Measurements from ENCODE around the gene AGBL1. TPM values are rescaled to one million over a fixed set of nuclear protein-coding genes. Genes with fewer than 3 reads are reported as not detected.

AGBL1 gene
- total RNA-seq, 2 donors from 2014 or later: not detected

GRCh38 chr15:86611417-86612040 is 531.9 kb downstream of the AGBL1 start:
- no peaks in the 10 kb centered on the region for H3K27me3 ChIP-seq
- no peaks in the 10 kb centered on the region for H3K36me3 ChIP-seq (replicated peaks in 1 of 2; ENCODE audit: insufficient read depth in 1 of 2, low read depth in 2 of 2)
- ATAC-seq (no peak), DNase-seq (no peak)
- no peaks in the 10 kb centered on the region for H3K9me3 ChIP-seq
- H3K4me3 ChIP-seq: no peak overlapping the region
- H3K4me1 ChIP-seq: no peaks in the 10 kb centered on the region
- H3K27ac ChIP-seq: no peak overlapping the region
- TF ChIP-seq, protein P1, sequence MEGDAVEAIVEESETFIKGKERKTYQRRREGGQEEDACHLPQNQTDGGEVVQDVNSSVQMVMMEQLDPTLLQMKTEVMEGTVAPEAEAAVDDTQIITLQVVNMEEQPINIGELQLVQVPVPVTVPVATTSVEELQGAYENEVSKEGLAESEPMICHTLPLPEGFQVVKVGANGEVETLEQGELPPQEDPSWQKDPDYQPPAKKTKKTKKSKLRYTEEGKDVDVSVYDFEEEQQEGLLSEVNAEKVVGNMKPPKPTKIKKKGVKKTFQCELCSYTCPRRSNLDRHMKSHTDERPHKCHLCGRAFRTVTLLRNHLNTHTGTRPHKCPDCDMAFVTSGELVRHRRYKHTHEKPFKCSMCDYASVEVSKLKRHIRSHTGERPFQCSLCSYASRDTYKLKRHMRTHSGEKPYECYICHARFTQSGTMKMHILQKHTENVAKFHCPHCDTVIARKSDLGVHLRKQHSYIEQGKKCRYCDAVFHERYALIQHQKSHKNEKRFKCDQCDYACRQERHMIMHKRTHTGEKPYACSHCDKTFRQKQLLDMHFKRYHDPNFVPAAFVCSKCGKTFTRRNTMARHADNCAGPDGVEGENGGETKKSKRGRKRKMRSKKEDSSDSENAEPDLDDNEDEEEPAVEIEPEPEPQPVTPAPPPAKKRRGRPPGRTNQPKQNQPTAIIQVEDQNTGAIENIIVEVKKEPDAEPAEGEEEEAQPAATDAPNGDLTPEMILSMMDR (IDR thresholded peaks at IDR 0.05): no peak
- TF ChIP-seq POLR2A (IDR thresholded peaks at IDR 0.05): no peak
- 36 to 37% methylated on average over 2 of the region's 2 CpGs for WGBS, 2 donors
- intact Hi-C loops (cut with DNase I): no loop called here

DNA sequence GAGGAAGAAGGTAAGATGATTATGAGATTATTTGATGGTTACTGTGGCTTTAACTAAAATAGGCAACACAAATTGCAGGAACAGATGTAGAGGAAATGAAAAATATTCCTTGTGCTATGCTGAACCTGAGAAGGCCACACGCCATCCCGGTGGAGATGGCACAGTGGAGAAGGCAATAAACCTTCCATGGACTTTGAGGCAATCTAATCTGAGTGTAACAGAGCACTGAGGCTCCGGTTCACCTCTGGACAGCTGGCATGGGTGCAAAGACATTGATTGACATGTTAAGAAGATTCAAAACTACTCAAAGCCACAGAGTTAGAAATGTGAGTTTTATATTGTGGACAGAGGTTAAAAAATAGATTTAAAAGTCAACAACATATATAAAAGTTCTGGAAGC is 535.7 kb downstream of the AGBL1 start:
- Histone ChIP-seq H3K4me3 (no peak overlapping the region), H3K36me3 (replicated peaks in 1 of 2; ENCODE audit: insufficient read depth in 1 of 2, low read depth in 2 of 2) (no peaks in the 10 kb centered on the region), H3K9me3 (no peaks in the 10 kb centered on the region), H3K27me3 (no peaks in the 10 kb centered on the region), H3K4me1 (no peaks in the 10 kb centered on the region), H3K27ac (no peak overlapping the region)
- DNase-seq (no peak), ATAC-seq (no peak)
- TF ChIP-seq POLR2A (IDR thresholded peaks at IDR 0.05): no peak
- TF ChIP-seq, protein P1 (IDR thresholded peaks at IDR 0.05): no peak
- intact Hi-C loops (cut with DNase I): no loop called here
- WGBS, 2 donors: 74 to 84% methylated on average over 3 of the region's 3 CpGs

DNA sequence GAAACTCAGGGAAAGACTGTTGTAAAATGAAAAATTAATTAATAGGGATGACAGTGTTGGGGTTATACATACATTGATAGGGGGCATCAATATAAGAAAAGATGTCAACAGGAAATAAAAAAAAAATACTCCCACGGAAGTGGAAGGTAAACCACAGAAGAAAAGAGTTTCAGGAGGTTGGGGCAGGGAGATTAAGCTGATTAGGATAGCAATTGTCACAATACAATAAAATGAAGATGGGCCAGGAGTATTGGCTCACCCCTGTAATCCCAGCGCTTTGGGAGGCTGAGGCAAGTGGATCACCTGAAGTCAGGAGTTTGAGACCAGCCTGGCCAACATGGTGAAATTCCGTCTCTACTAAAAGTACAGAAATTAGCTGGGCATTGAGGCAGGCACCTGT is 536.1 kb downstream of the AGBL1 start:
- TF ChIP-seq POLR2A (IDR thresholded peaks at IDR 0.05): no peak
- TF ChIP-seq, protein P1 (IDR thresholded peaks at IDR 0.05): no peak
- H3K4me3 ChIP-seq: no peak overlapping the region
- ATAC-seq: no peak
- DNase-seq: no peak
- no peak overlapping the region for H3K27ac ChIP-seq
- H3K36me3 ChIP-seq (replicated peaks in 1 of 2; ENCODE audit: insufficient read depth in 1 of 2, low read depth in 2 of 2): no peaks in the 10 kb centered on the region
- H3K27me3 ChIP-seq: no peaks in the 10 kb centered on the region
- intact Hi-C loops (cut with DNase I): no loop called here
- H3K4me1 ChIP-seq: no peaks in the 10 kb centered on the region
- H3K9me3 ChIP-seq: no peaks in the 10 kb centered on the region
- WGBS, 2 donors: 64 to 76% methylated on average over 3 of the region's 3 CpGs

DNA sequence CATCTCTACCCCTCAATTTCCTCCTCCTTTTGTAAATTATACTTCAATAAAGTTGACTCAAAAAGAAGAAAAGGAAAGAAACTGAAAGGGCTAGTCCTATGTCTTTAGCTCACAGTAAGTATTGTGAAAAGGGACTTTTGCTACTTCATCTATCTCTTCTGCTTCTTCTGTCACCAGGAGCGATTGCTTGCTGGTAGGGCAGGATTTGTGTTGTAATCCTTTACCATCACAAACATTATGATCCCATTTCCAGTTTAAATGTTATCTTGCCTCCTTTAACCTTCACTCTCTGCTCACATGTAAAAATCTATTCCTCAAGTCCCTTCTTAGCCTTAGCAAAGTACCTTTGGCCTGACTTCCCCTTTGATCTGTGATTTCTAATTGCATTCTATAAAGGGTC is 537.1 kb downstream of the AGBL1 start:
- no peak overlapping the region for H3K27ac ChIP-seq
- H3K27me3 ChIP-seq: no peaks in the 10 kb centered on the region
- H3K4me1 ChIP-seq: no peaks in the 10 kb centered on the region
- whole genome bisulfite sequencing, 2 donors: 57 to 61% methylated on average over 1 of the region's 1 CpG
- ATAC-seq: no peak
- DNase-seq: no peak
- TF ChIP-seq, protein P1 (IDR thresholded peaks at IDR 0.05): no peak
- no peak for TF ChIP-seq POLR2A (IDR thresholded peaks at IDR 0.05)
- H3K9me3 ChIP-seq: no peaks in the 10 kb centered on the region
- intact Hi-C loops (cut with DNase I): no loop called here
- no peak overlapping the region for H3K4me3 ChIP-seq
- H3K36me3 ChIP-seq (replicated peaks in 1 of 2; ENCODE audit: insufficient read depth in 1 of 2, low read depth in 2 of 2): no peaks in the 10 kb centered on the region

GRCh38 chr15:86620157-86620556 is 540.5 kb downstream of the AGBL1 start:
- no peak for ATAC-seq
- H3K27me3 ChIP-seq: no peaks in the 10 kb centered on the region
- intact Hi-C loops (cut with DNase I): no loop called here
- no peak for DNase-seq
- H3K36me3 ChIP-seq (replicated peaks in 1 of 2; ENCODE audit: insufficient read depth in 1 of 2, low read depth in 2 of 2): no peaks in the 10 kb centered on the region
- no peak overlapping the region for H3K27ac ChIP-seq
- TF ChIP-seq, protein P1 (IDR thresholded peaks at IDR 0.05): no peak
- TF ChIP-seq POLR2A (IDR thresholded peaks at IDR 0.05): no peak
- no peaks in the 10 kb centered on the region for H3K9me3 ChIP-seq
- H3K4me3 ChIP-seq: no peak overlapping the region
- no peaks in the 10 kb centered on the region for H3K4me1 ChIP-seq
- 20 to 23% methylated on average over 5 of the region's 5 CpGs for WGBS, 2 donors
